ENCODE data around the gene SCRN3.
"Not testable (repeated sequence)": the region's sequence is repeated elsewhere in the genome, so short reads cannot be mapped to it uniquely, and the experiment has no call there.

GRCh38 chr2:174363492-174364225, 31.9 kb upstream of the SCRN3 start:
- TF ChIP-seq RFX5 (IDR thresholded peaks at IDR 0.05; ENCODE audit: low read depth, low read length); MXI1 (IDR thresholded peaks at IDR 0.05; ENCODE audit: borderline replicate concordance, low read depth, low read length); RAD21 (IDR thresholded peaks at IDR 0.05; ENCODE audit: low read length); SMC3 (IDR thresholded peaks at IDR 0.05; ENCODE audit: low read depth, low read length); USF2 (IDR thresholded peaks at IDR 0.05; ENCODE audit: low read depth, low read length): not testable (repeated sequence)
- TF ChIP-seq, protein P1, sequence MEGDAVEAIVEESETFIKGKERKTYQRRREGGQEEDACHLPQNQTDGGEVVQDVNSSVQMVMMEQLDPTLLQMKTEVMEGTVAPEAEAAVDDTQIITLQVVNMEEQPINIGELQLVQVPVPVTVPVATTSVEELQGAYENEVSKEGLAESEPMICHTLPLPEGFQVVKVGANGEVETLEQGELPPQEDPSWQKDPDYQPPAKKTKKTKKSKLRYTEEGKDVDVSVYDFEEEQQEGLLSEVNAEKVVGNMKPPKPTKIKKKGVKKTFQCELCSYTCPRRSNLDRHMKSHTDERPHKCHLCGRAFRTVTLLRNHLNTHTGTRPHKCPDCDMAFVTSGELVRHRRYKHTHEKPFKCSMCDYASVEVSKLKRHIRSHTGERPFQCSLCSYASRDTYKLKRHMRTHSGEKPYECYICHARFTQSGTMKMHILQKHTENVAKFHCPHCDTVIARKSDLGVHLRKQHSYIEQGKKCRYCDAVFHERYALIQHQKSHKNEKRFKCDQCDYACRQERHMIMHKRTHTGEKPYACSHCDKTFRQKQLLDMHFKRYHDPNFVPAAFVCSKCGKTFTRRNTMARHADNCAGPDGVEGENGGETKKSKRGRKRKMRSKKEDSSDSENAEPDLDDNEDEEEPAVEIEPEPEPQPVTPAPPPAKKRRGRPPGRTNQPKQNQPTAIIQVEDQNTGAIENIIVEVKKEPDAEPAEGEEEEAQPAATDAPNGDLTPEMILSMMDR (conservative IDR thresholded peaks at IDR 0.05; ENCODE audit: low read depth, low read length) = not testable (repeated sequence)

Measured in IMR-90 (cell line).